SK-N-MC (cell line): ENCODE results near the gene GCGR.

Experiments
- EZH2 ChIP-seq: fragments of 200-600 bp; sonication (generic); IDR thresholded peaks from one replicate; pipeline ENCODE4 v1.6.1; 2017; ENCODE audit warnings: antibody characterized with exemption
- POLR2AphosphoS5 ChIP-seq: IDR thresholded peaks from 2 replicates; pipeline ENCODE4 v1.6.1; 2012; ENCODE audit warnings: mild to moderate bottlenecking, low read depth, low read length, borderline replicate concordance

DNA sequence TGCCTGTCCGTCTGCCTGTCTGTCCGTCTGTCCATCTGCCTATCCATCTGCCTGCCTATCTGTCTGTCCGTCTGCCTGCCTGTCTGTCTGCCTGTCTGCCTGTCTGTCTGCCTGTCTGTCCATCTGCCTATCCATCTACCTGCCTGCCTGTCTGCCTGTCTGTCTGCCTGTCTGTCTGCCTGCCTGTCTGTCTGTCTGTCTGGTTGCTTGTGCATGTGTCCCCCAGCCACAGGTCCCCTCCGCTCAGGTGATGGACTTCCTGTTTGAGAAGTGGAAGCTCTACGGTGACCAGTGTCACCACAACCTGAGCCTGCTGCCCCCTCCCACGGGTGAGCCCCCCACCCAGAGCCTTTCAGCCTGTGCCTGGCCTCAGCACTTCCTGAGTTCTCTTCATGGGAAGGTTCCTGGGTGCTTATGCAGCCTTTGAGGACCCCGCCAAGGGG is 5.6 kb downstream of the GCGR start:
- TF ChIP-seq EZH2 (no peak), POLR2AphosphoS5 (no peak)
